K562 (cell line): Measurements from ENCODE around the gene GNG3. TPM values are rescaled to one million over a fixed set of nuclear protein-coding genes. Genes with fewer than 3 reads are reported as not detected.

Experiments
- CAMTA2 ChIP-seq: fragments of 250-450 bp; sonication (Bioruptor Pico); conservative IDR thresholded peaks from 2 replicates; pipeline ENCODE4 v1.5.1; 2022
- CSDE1 ChIP-seq, 2 experiments: fragments of 450-650 bp; IDR thresholded peaks; 2 replicates each; pipeline ENCODE4 v1.6.1; 2016; ENCODE audit warnings: mild to moderate bottlenecking in 1 of 2
- GATA2 ChIP-seq: sonication (generic); formaldehyde crosslinking; IDR thresholded peaks from 2 replicates; pipeline ENCODE4 v1.4.0; 2020; ENCODE audit warnings: mild to moderate bottlenecking, missing genetic modification reagents
- HCFC1 ChIP-seq: IDR thresholded peaks from 2 replicates; pipeline ENCODE4 v1.6.1; 2012; ENCODE audit warnings: low read depth, low read length, improper control_type of control experiment
- KAT8 ChIP-seq: fragments of 450-650 bp; IDR thresholded peaks from 2 replicates; pipeline ENCODE4 v1.6.1; 2016; ENCODE audit warnings: low read depth, mild to moderate bottlenecking
- MEF2D ChIP-seq: conservative IDR thresholded peaks from 2 replicates; pipeline ENCODE4 v1.6.1; 2016; ENCODE audit warnings: low read depth, missing genetic modification characterization, missing compliant biosample characterization
- NFIX ChIP-seq: fragments of 250-450 bp; sonication (Bioruptor Pico); IDR thresholded peaks from 2 replicates; pipeline ENCODE4 v1.4.0; 2020; ENCODE audit warnings: low read depth, mild to moderate bottlenecking, moderate library complexity
- RCOR1 ChIP-seq, 2 experiments: IDR thresholded peaks; 2 replicates each; pipeline ENCODE4 v1.6.1; 2012; ENCODE audit warnings: low read depth in 2 of 2, low read length in 2 of 2, borderline replicate concordance in 1 of 2, improper control_type of control experiment in 1 of 2
- SETDB1 ChIP-seq: IDR thresholded peaks from one replicate; pipeline ENCODE4 v1.6.1; 2012; ENCODE audit warnings: low read length, control low read depth, inconsistent platforms
- ZNF586 ChIP-seq: fragments of 450-650 bp; formaldehyde crosslinking; conservative IDR thresholded peaks from 2 replicates; pipeline ENCODE4 v1.4.0; 2020; ENCODE audit warnings: mild to moderate bottlenecking, moderate library complexity
- ZSCAN29 ChIP-seq: fragments of 450-650 bp; IDR thresholded peaks from 2 replicates; pipeline ENCODE4 v1.6.1; 2017
- polyA plus RNA-seq, 8 experiments: library from polyadenylated mRNA; depleted of rRNA in 4 of 8; stranded (reverse) in 5 of 8; unstranded in 3 of 8; fragments of >200 nt; fragmentation: Nextera tagmentation in 2 of 8; fragmentation: Illumina TruSeq in 1 of 8; extraction: Ambion mirVana in 2 of 8; extraction: Trizol in 1 of 8; gene quantifications; 2 replicates each; pipeline versions ENCODE4 v1.2.1 to v1.2.3, GENCODE V29; 2011 to 2014; ENCODE audit warnings: inconsistent platforms in 1 of 8, missing spikeins in 1 of 8
- total RNA-seq, 7 experiments: library from RNA; depleted of rRNA in 6 of 7; stranded (reverse); fragments of >200 nt in 6 of 7; fragmentation: Illumina TruSeq in 2 of 7; extraction: Trizol in 2 of 7; gene quantifications; 2 replicates each; pipeline versions ENCODE4 v1.2.1 to v1.2.3, GENCODE V29; 2011 to 2021; ENCODE audit warnings: low replicate concordance in 1 of 7
- TF ChIP-seq, protein P1 (sequence below): fragments of 450-650 bp; IDR thresholded peaks from 2 replicates; pipeline ENCODE4 v1.6.1; 2017; ENCODE audit warnings: antibody characterized with exemption, mild to moderate bottlenecking
- TF ChIP-seq, protein P2 (sequence below): sonication (generic); formaldehyde crosslinking; IDR thresholded peaks from 2 replicates; pipeline ENCODE4 v1.8.1; 2023; ENCODE audit warnings: mild to moderate bottlenecking, missing genetic modification reagents, moderate library complexity
- TF ChIP-seq, protein P3 (sequence below): IDR thresholded peaks from 3 replicates; pipeline ENCODE4 v1.6.1; 2011; ENCODE audit warnings: borderline replicate concordance, mild to moderate bottlenecking, moderate library complexity; ENCODE audit not compliant: insufficient read length; ENCODE audit errors: extremely low read depth
- TF ChIP-seq, protein P4 (sequence below): fragments of 450-650 bp; IDR thresholded peaks from 2 replicates; pipeline ENCODE4 v1.7.1; 2018; ENCODE audit warnings: mild to moderate bottlenecking, low read depth; ENCODE audit not compliant: partially characterized antibody

The GNG3 gene
- total and polyA plus RNA-seq, 9 of the 15 experiments (the other 6 are each of a cell fraction or from before 2014, with no cell fraction given): 0.07 TPM; not detected in 8

DNA sequence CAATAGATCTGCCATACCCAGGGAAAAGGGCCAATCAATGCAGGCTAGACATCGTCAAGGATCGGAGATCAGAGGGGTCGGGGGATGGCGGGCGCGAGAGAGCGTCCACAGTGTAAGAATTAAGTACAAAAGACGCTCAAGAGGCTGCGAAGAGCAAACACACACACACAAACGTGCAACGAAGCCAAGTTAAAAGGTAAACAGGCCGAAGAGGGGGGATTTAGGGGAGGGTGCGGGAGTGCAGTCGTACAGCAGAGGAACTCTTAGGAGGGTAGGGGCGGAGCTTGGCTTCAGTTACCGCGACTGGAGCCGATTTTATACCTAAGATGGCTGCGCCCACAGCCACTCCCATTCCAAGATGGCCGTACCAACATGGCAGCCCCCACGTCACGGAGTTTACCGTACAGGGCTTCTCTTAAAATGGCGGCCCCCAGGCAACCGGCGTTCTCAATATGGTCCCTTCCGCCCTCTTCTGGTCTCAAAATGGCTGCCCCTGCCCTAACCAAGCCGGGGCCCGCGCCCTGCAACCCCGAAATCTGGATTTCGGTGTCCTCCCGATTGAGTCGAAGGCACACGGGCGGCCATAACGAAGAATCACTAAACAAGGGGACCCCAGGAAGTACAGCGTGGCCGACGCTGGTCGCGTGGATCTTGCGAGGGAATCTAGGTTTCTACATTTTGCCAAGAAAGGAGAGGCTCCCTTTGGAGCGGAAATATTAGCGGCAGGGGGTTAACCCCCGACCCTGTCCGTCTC, 1.9 kb downstream of the GNG3 start (continued):
- TF ChIP-seq, protein P1, sequence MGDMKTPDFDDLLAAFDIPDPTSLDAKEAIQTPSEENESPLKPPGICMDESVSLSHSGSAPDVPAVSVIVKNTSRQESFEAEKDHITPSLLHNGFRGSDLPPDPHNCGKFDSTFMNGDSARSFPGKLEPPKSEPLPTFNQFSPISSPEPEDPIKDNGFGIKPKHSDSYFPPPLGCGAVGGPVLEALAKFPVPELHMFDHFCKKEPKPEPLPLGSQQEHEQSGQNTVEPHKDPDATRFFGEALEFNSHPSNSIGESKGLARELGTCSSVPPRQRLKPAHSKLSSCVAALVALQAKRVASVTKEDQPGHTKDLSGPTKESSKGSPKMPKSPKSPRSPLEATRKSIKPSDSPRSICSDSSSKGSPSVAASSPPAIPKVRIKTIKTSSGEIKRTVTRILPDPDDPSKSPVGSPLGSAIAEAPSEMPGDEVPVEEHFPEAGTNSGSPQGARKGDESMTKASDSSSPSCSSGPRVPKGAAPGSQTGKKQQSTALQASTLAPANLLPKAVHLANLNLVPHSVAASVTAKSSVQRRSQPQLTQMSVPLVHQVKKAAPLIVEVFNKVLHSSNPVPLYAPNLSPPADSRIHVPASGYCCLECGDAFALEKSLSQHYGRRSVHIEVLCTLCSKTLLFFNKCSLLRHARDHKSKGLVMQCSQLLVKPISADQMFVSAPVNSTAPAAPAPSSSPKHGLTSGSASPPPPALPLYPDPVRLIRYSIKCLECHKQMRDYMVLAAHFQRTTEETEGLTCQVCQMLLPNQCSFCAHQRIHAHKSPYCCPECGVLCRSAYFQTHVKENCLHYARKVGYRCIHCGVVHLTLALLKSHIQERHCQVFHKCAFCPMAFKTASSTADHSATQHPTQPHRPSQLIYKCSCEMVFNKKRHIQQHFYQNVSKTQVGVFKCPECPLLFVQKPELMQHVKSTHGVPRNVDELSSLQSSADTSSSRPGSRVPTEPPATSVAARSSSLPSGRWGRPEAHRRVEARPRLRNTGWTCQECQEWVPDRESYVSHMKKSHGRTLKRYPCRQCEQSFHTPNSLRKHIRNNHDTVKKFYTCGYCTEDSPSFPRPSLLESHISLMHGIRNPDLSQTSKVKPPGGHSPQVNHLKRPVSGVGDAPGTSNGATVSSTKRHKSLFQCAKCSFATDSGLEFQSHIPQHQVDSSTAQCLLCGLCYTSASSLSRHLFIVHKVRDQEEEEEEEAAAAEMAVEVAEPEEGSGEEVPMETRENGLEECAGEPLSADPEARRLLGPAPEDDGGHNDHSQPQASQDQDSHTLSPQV: no peak
- TF ChIP-seq GATA2 (no peak), RCOR1 (IDR thresholded peaks at IDR 0.05; ENCODE audit: borderline replicate concordance in 1 of 2, low read depth in 2 of 2, low read length in 2 of 2) (no peak), SETDB1 (no peak), NFIX (CRISPR knock-in tag) (no peak), HCFC1 (peak; percentile 64), ZSCAN29 (no peak), KAT8 (0 out of 2 replicates have a peak, but pooled peaks have one; percentile 49), ZNF586 (CRISPR knock-in tag) (no peak), CAMTA2 (CRISPR knock-in tag) (no peak), MEF2D (tag) (no peak), CSDE1 (IDR thresholded peaks at IDR 0.05) (peak in 1 of 2 experiments; percentile 88; a peak in 1 of 4 replicates)
- TF ChIP-seq, protein P2, sequence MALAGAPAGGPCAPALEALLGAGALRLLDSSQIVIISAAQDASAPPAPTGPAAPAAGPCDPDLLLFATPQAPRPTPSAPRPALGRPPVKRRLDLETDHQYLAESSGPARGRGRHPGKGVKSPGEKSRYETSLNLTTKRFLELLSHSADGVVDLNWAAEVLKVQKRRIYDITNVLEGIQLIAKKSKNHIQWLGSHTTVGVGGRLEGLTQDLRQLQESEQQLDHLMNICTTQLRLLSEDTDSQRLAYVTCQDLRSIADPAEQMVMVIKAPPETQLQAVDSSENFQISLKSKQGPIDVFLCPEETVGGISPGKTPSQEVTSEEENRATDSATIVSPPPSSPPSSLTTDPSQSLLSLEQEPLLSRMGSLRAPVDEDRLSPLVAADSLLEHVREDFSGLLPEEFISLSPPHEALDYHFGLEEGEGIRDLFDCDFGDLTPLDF (CRISPR knock-in tag): no peak
- TF ChIP-seq, protein P3, sequence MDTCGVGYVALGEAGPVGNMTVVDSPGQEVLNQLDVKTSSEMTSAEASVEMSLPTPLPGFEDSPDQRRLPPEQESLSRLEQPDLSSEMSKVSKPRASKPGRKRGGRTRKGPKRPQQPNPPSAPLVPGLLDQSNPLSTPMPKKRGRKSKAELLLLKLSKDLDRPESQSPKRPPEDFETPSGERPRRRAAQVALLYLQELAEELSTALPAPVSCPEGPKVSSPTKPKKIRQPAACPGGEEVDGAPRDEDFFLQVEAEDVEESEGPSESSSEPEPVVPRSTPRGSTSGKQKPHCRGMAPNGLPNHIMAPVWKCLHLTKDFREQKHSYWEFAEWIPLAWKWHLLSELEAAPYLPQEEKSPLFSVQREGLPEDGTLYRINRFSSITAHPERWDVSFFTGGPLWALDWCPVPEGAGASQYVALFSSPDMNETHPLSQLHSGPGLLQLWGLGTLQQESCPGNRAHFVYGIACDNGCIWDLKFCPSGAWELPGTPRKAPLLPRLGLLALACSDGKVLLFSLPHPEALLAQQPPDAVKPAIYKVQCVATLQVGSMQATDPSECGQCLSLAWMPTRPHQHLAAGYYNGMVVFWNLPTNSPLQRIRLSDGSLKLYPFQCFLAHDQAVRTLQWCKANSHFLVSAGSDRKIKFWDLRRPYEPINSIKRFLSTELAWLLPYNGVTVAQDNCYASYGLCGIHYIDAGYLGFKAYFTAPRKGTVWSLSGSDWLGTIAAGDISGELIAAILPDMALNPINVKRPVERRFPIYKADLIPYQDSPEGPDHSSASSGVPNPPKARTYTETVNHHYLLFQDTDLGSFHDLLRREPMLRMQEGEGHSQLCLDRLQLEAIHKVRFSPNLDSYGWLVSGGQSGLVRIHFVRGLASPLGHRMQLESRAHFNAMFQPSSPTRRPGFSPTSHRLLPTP: no peak
- TF ChIP-seq, protein P4, sequence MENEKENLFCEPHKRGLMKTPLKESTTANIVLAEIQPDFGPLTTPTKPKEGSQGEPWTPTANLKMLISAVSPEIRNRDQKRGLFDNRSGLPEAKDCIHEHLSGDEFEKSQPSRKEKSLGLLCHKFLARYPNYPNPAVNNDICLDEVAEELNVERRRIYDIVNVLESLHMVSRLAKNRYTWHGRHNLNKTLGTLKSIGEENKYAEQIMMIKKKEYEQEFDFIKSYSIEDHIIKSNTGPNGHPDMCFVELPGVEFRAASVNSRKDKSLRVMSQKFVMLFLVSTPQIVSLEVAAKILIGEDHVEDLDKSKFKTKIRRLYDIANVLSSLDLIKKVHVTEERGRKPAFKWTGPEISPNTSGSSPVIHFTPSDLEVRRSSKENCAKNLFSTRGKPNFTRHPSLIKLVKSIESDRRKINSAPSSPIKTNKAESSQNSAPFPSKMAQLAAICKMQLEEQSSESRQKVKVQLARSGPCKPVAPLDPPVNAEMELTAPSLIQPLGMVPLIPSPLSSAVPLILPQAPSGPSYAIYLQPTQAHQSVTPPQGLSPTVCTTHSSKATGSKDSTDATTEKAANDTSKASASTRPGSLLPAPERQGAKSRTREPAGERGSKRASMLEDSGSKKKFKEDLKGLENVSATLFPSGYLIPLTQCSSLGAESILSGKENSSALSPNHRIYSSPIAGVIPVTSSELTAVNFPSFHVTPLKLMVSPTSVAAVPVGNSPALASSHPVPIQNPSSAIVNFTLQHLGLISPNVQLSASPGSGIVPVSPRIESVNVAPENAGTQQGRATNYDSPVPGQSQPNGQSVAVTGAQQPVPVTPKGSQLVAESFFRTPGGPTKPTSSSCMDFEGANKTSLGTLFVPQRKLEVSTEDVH: no peak
